Ishikawa (cell line): ENCODE measurements around the gene AKT1.

ENCODE experiments used
- CEBPB ChIP-seq: IDR thresholded peaks from 2 replicates; pipeline ENCODE4 v1.6.1; 2012
- CREB1 ChIP-seq: IDR thresholded peaks from 2 replicates; pipeline ENCODE4 v1.6.1; 2012; ENCODE audit warnings: low read depth
- EGR1 ChIP-seq: IDR thresholded peaks from 2 replicates; pipeline ENCODE4 v1.6.1; 2012
- EP300 ChIP-seq: IDR thresholded peaks from 2 replicates; pipeline ENCODE4 v1.6.1; 2012; ENCODE audit warnings: borderline replicate concordance
- FOXM1 ChIP-seq: IDR thresholded peaks from 2 replicates; pipeline ENCODE4 v1.6.1; 2012; ENCODE audit warnings: low read depth, borderline replicate concordance
- MAX ChIP-seq: IDR thresholded peaks from 2 replicates; pipeline ENCODE4 v1.6.1; 2012
- NFIC ChIP-seq: IDR thresholded peaks from 2 replicates; pipeline ENCODE4 v1.6.1; 2012
- RAD21 ChIP-seq: IDR thresholded peaks from 2 replicates; pipeline ENCODE4 v1.6.1; 2012; ENCODE audit warnings: low read depth
- REST ChIP-seq: IDR thresholded peaks from 2 replicates; pipeline ENCODE4 v1.6.1; 2012; ENCODE audit warnings: low read depth, mild to moderate bottlenecking
- TAF1 ChIP-seq: IDR thresholded peaks from 2 replicates; pipeline ENCODE4 v1.6.1; 2012; ENCODE audit warnings: low read depth, mild to moderate bottlenecking
- TCF12 ChIP-seq: IDR thresholded peaks from 2 replicates; pipeline ENCODE4 v1.6.1; 2012; ENCODE audit warnings: low read depth
- TEAD4 ChIP-seq: IDR thresholded peaks from 2 replicates; pipeline ENCODE4 v1.6.1; 2012
- USF1 ChIP-seq: IDR thresholded peaks from 2 replicates; pipeline ENCODE4 v1.6.1; 2012
- YY1 ChIP-seq: IDR thresholded peaks from 2 replicates; pipeline ENCODE4 v1.6.1; 2012; ENCODE audit warnings: low read depth
- ZBTB7A ChIP-seq: IDR thresholded peaks from 2 replicates; pipeline ENCODE4 v1.6.1; 2012; ENCODE audit warnings: low read depth

AKT1 gene

GRCh38 chr14:104841730-104842129, 46.2 kb upstream of the AKT1 start:
- TF ChIP-seq YY1 (no peak), NFIC (no peak), ZBTB7A (no peak), EGR1 (no peak), MAX (no peak), EP300 (no peak), REST (no peak), TCF12 (no peak)

- TF ChIP-seq TEAD4, result no peak
- TF ChIP-seq NFIC, result no peak
These were observed 35.2 kb upstream of the AKT1 start for GRCh38 chr14:104830781-104831180.

- TF ChIP-seq CREB1 (no peak), RAD21 (peak; percentile 6; the same call in 1 of the 2 replicates)
These were observed 31.9 kb upstream of the AKT1 start for GRCh38 chr14:104827177-104828055.

GRCh38 chr14:104826861-104827176, 31.3 kb upstream of the AKT1 start:
- TF ChIP-seq TCF12, result no peak
- no peak for TF ChIP-seq NFIC
- TF ChIP-seq MAX, result no peak
- TF ChIP-seq RAD21, result no peak
- no peak for TF ChIP-seq FOXM1
- no peak for TF ChIP-seq USF1
- TF ChIP-seq ZBTB7A, result no peak
- TF ChIP-seq CEBPB, result no peak
- TF ChIP-seq TAF1, result no peak
- TF ChIP-seq EGR1, result no peak
- no peak for TF ChIP-seq TEAD4
- TF ChIP-seq EP300, result no peak
- no peak for TF ChIP-seq REST
- no peak for TF ChIP-seq YY1
- no peak for TF ChIP-seq CREB1

GRCh38 chr14:104826189-104826860, 30.8 kb upstream of the AKT1 start:
- TF ChIP-seq MAX (peak; percentile 27; the same call in 1 of the 2 replicates), RAD21 (peak; percentile 72), CEBPB (no peak), YY1 (peak; percentile 41; the same call in 1 of the 2 replicates), USF1 (no peak), NFIC (no peak), EP300 (no peak)

GRCh38 chr14:104824353-104824997, 28.9 kb upstream of the AKT1 start:
- TF ChIP-seq CREB1, result no peak
- TF ChIP-seq EP300, result no peak
- TF ChIP-seq CEBPB, result no peak
- no peak for TF ChIP-seq YY1
- TF ChIP-seq TCF12, result no peak
- TF ChIP-seq EGR1, result no peak
- TF ChIP-seq ZBTB7A, result no peak
- no peak for TF ChIP-seq TAF1
- TF ChIP-seq TEAD4, result no peak
- no peak for TF ChIP-seq RAD21
- TF ChIP-seq NFIC, result no peak
- TF ChIP-seq USF1, result no peak
- TF ChIP-seq FOXM1, result no peak
- TF ChIP-seq REST, result no peak
